Gastrocnemius medialis (tissue), 4 donors: ENCODE results near the gene DTWD2. TPM values are rescaled to one million over a fixed set of nuclear protein-coding genes. Genes with fewer than 3 reads are reported as not detected.

Experiments used
- ATAC-seq, 2 donors: fragments of 150-250 bp; one replicate each; pipeline ENCODE4 v1.9.1; 2016
- DNase-seq, 2 donors: peaks; one replicate each; pipeline ENCODE4 v3.0.0-alpha.2; 2019
- H3K27ac ChIP-seq, 4 donors: fragments of 200-600 bp; sonication (generic); 1 replicate in 1 of 4; 2 replicates in 3 of 4; pipeline ENCODE4 v1.5.1; 2016 to 2018; ENCODE audit warnings: mild to moderate bottlenecking in 2 of 4, moderate library complexity in 1 of 4
- H3K27me3 ChIP-seq, 3 donors: fragments of 200-600 bp; sonication (generic) in 2 of 3; 1 replicate in 1 of 3; 2 replicates in 2 of 3; pipeline versions ENCODE4 v1.5.1 to v1.6.0; 2016 to 2019; ENCODE audit warnings: mild to moderate bottlenecking in 1 of 3, moderate library complexity in 1 of 3
- H3K36me3 ChIP-seq, 2 donors: fragments of 200-600 bp; sonication (generic) in 1 of 2; one replicate each; pipeline ENCODE4 v1.5.1; 2017 to 2018
- H3K4me1 ChIP-seq, 2 donors: fragments of 200-600 bp; sonication (generic) in 1 of 2; one replicate each; pipeline ENCODE4 v1.5.1; 2016 to 2017; ENCODE audit warnings: mild to moderate bottlenecking in 2 of 2
- H3K4me3 ChIP-seq, 4 donors: fragments of 200-600 bp; sonication (generic) in 3 of 4; 1 replicate in 1 of 4; 2 replicates in 3 of 4; pipeline ENCODE4 v1.5.1; 2016 to 2019; ENCODE audit warnings: mild to moderate bottlenecking in 2 of 4
- H3K9me3 ChIP-seq, 3 donors: fragments of 200-600 bp; sonication (generic) in 2 of 3; 1 replicate in 1 of 3; 2 replicates in 2 of 3; pipeline ENCODE4 v1.5.1; 2016 to 2019
- CTCF ChIP-seq, 5 experiments: fragments of 450-650 bp in 3 of 5; fragments of 200-600 bp in 2 of 5; sonication (generic) in 2 of 5; IDR thresholded peaks in 4 of 5; conservative IDR thresholded peaks in 1 of 5; 1 replicate in 4 of 5; 2 replicates in 1 of 5; pipeline ENCODE4 v1.5.1; 2016 to 2019; ENCODE audit warnings: antibody characterized with exemption in 5 of 5, mild to moderate bottlenecking in 3 of 5, moderate library complexity in 3 of 5
- POLR2A ChIP-seq, 2 donors: fragments of 450-650 bp; IDR thresholded peaks; one replicate each; pipeline ENCODE4 v1.6.1; 2017; ENCODE audit warnings: antibody characterized with exemption in 2 of 2, mild to moderate bottlenecking in 2 of 2, moderate library complexity in 2 of 2
- in situ Hi-C, 4 donors: fragments of 200-750 bp; cut with MboI; loops; one replicate each; pipeline versions ENCODE4 v1.15.0 to v1.8.0; 2017; ENCODE audit warnings: low sequenced_read_pairs in 4 of 4
- intact Hi-C: fragments of 100-400 bp; cut with DNase I; formaldehyde crosslinking; loops from one replicate; pipeline ENCODE4 v1.15.1; 2023; ENCODE audit warnings: low total_unique reads
- total RNA-seq, 4 donors: library from RNA; depleted of rRNA; stranded (reverse); fragments of >200 nt; gene quantifications; one replicate each; pipeline versions ENCODE4 v1.1.0 to v1.2.3, GENCODE V29; 2016

The DTWD2 gene
- total RNA-seq, 4 donors from 2014 or later, result 2.5 to 19.2 (median 8.0) TPM

DNA sequence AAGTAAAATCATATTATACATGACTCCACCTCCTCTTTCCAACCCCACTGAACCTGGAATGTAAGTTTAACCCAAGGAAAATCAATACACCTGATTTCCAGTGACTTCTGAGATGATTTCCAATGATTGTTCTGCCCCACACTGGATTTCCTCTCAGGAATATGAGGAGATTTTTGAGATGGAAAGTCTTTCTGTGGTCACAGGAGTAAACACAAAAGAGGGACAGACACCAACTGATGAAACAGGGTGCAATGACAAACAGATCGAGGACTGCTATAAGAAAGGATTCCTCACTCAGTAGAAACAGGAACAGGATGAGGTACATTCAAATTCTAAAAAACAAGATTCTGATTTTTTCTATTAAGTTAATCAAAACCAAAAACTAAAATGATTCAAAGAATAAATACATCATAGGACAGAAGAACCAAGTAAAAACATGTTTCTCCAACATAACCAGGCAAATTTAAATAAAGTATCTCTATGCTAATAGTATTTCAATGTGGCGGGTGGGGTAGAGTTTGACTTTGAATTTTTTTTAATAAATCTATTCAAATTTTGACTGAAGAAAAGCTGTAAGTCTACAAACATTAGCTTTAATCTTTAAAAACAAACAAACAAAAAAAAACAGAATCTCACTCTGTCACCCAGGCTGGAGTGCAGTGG is 42.1 kb downstream of the DTWD2 start:
- H3K27ac ChIP-seq, result no peak overlapping the region
- ATAC-seq (no peak), DNase-seq (no peak)
- intact Hi-C loops (no loop called here), in situ Hi-C loops (no loop called here)
- peaks cover 0 to 4% of the 10 kb centered on the region in 2 donors for H3K36me3 ChIP-seq
- no peak overlapping the region for H3K4me3 ChIP-seq
- H3K4me1 ChIP-seq, result no peaks in the 10 kb centered on the region
- no peaks in the 10 kb centered on the region for H3K27me3 ChIP-seq
- no peaks in the 10 kb centered on the region for H3K9me3 ChIP-seq
- no peak for TF ChIP-seq CTCF (IDR thresholded peaks at IDR 0.05 in 4 of 5, conservative IDR thresholded peaks at IDR 0.05 in 1 of 5)
- no peak for TF ChIP-seq POLR2A (IDR thresholded peaks at IDR 0.05)

DNA sequence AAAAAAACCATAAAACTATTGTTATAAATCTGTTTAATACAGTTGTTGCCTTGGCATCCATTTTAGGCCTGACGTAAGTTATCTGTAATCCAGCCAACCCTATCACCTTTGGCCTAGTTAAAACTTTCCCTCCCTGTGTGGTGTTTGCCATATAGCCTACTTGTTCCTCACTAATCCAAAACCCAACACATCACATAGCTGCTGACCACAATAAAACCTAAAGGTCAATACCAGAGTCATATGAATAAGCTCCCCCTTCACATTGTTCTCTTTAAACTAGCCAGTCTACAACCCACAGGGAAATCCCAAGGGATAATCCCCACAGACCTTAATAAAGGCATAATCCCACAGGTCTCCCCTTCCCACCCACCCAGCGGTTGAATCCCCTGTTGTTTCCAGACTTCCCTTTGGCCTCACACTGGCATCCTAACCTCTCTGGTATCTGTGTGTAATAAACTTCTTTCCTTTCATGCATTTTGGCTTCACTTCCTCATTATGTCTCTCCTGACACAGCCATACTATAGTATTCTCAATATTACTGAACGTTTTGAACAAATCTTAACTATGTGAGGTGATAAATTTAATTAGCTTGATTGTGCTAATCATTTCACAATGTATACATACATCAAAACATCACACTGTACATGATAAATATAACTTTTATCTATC is 50.8 kb downstream of the DTWD2 start:
- H3K27ac ChIP-seq, result no peak overlapping the region
- intact Hi-C loops (no loop called here), in situ Hi-C loops (no loop called here)
- ATAC-seq, result no peak
- H3K4me1 ChIP-seq, result peaks cover 0 to 3% of the 10 kb centered on the region in 2 donors
- TF ChIP-seq POLR2A (IDR thresholded peaks at IDR 0.05) (no peak), CTCF (IDR thresholded peaks at IDR 0.05 in 4 of 5, conservative IDR thresholded peaks at IDR 0.05 in 1 of 5) (no peak)
- no peaks in the 10 kb centered on the region for H3K27me3 ChIP-seq
- H3K36me3 ChIP-seq, result no peaks in the 10 kb centered on the region
- no peak overlapping the region for H3K4me3 ChIP-seq
- no peak for DNase-seq
- H3K9me3 ChIP-seq, result no peaks in the 10 kb centered on the region

DNA sequence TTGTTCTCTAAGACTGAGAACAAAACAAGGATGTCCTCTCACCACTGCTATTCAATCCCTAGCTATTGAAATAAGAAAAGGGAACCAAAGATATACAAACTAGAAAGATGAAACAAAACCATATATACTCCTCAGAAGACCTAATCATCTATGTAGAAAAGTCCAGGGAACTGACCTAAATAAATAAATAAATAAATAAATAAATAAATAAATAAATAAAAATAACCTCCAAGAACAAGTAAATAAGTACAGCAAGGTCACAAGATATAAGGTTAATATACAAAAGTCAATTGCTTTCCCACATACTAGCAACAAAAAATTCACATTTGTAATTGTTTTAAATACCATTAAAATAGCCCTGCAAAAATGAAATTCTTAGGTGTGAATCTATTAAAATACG is 54.6 kb downstream of the DTWD2 start:
- H3K4me3 ChIP-seq, result no peak overlapping the region
- H3K27me3 ChIP-seq, result no peaks in the 10 kb centered on the region
- no peak overlapping the region for H3K27ac ChIP-seq
- in situ Hi-C loops (no loop called here), intact Hi-C loops (no loop called here)
- peaks cover 0 to 3% of the 10 kb centered on the region in 2 donors for H3K4me1 ChIP-seq
- ATAC-seq, result no peak
- no peak for TF ChIP-seq CTCF (IDR thresholded peaks at IDR 0.05 in 4 of 5, conservative IDR thresholded peaks at IDR 0.05 in 1 of 5)
- TF ChIP-seq POLR2A (IDR thresholded peaks at IDR 0.05), result no peak
- no peaks in the 10 kb centered on the region for H3K36me3 ChIP-seq
- no peak for DNase-seq
- H3K9me3 ChIP-seq, result no peaks in the 10 kb centered on the region

- H3K27me3 ChIP-seq, result no peaks in the 10 kb centered on the region
- ATAC-seq (no peak), DNase-seq (no peak)
- H3K9me3 ChIP-seq, result no peaks in the 10 kb centered on the region
- no peaks in the 10 kb centered on the region for H3K4me1 ChIP-seq
- no peak overlapping the region for H3K27ac ChIP-seq
- TF ChIP-seq POLR2A (IDR thresholded peaks at IDR 0.05) (no peak), CTCF (IDR thresholded peaks at IDR 0.05 in 4 of 5, conservative IDR thresholded peaks at IDR 0.05 in 1 of 5) (no peak)
- intact Hi-C loops, result no loop called here
- in situ Hi-C loops, result no loop called here
- no peak overlapping the region for H3K4me3 ChIP-seq
- H3K36me3 ChIP-seq, result no peaks in the 10 kb centered on the region
These were observed 56.8 kb downstream of the DTWD2 start for GRCh38 chr5:118931564-118931963.
